HG03060 (cell line): ENCODE measurements around the gene TMEM88.

Source experiments
- ATAC-seq: cut with Tn5 transposase; IDR thresholded peaks from one replicate; pipeline ENCODE4 v1.9.1; 2021; ENCODE audit warnings: low read depth, moderate number of reproducible peaks; ENCODE audit not compliant: unreplicated experiment

The TMEM88 gene

DNA sequence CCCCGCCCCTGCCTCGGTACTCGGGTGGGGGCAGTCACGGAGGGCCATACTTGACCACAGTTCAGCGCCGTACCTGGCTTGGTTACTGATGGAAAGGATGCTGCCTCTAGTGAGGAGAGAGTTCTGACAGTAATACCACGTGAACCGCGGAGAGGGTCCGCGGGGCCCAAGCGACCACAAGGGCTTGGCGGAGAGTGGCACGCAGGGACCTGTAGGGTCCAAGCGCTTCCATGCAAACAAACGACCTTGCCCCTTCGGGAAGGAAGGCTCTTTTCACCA is 11.7 kb upstream of the TMEM88 start:
- no peak for ATAC-seq

DNA sequence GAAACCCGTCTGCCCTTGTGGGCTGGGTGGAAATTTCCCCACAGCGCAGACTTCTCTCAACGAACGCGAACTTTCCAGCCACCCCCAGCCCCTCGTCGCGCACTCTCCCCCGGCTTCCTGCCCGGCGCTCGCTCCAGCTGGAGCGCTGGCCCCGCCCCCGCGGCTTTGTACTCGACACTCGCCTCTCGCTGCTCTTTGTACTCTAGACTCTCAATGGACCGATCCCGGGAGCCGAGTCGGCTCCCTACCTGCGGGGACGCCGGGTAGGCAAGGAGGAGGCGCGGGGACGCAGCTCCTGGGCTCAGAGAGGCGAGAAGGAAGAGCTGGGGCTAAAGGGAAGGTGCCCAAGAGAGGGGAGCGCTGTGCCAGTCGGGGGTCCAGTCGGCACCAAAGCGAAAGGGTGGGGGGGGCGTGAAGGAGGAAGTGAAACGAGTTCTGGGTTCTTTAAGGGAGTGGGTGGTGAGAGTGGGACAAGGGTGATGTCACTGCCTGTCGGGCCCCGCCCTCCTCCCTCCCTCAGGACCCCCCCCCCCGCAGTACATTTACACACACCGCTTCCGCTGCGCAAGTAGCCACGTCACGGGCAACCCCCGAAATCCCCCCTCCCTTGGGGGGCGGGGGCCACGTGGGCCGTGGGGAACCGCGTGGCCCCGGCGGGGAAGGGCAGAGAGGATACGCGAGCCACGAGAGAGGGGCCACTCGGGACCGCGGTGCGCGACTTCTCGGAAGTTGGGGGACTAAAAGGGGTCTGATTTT is 11.2 kb upstream of the TMEM88 start:
- ATAC-seq: no peak

DNA sequence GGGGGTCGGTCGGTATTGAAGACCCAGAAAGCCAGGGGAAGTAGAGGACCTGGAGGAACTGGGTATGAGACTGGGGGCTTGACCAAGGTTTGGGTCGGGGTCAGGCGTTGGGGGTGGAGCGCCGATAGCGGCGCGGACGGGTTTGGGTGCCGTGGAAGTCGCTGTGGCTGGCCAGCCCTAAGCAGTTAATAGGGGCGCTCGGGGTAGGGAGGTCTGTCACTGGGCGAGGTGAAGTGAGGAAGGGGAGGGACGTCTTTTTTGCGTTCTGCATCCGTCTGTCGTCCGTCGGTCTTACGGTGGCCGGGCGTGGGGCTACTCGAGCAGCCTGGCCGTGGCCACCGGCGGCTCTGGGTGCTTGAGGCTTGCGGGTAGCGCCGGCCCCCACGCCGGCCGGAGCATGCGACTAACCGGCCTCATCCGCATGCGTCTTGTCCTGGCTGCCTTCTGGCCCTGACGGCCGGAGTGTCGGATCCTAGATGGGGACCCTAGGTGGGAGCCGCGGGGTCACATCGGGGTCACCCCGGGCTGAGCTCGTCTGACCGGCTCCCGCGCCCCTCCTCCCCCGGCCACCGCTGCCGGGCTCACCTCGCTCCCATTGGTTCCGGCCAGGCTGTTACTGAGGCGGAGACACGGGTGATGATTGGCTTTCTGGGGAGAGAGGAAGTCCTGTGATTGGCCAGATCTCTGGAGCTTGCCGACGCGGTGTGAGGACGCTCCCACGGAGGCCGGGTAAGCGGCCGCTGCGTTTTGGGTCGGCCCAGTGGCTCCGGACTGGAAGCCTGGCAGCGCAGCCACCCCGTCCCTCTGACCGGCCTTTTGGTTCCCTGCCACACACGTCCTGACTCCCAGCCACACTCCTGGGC is 10.3 kb upstream of the TMEM88 start:
- ATAC-seq: no peak

DNA sequence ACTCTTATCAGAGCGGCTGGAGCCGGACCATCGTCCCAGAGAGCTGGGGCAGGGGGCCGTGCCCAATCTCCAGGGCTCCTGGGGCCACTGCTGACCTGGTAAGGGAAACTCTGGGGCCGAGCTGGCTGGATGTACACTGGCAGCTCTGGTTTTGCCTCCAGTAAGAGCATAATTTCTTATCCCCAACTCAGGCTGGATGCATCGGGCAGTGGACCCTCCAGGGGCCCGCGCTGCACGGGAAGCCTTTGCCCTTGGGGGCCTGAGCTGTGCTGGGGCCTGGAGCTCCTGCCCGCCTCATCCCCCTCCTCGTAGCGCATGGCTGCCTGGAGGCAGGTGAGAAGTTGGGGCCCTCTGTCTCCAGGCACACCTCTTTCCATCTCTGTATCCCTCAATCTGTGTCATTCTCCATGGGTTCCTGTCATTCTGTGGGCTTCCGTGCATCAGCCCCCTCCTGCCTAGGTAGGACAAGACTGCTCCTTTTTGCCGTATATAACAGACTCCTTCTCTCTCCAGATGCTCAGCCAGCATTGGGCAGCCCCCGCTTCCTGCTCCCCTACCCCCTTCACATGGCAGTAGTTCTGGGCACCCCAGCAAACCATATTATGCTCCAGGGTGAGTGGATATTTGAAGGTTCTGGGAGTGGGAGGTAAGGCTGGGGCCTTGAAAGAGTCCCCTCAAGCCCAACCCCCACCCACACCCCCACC is 9.4 kb upstream of the TMEM88 start:
- ATAC-seq: no peak

DNA sequence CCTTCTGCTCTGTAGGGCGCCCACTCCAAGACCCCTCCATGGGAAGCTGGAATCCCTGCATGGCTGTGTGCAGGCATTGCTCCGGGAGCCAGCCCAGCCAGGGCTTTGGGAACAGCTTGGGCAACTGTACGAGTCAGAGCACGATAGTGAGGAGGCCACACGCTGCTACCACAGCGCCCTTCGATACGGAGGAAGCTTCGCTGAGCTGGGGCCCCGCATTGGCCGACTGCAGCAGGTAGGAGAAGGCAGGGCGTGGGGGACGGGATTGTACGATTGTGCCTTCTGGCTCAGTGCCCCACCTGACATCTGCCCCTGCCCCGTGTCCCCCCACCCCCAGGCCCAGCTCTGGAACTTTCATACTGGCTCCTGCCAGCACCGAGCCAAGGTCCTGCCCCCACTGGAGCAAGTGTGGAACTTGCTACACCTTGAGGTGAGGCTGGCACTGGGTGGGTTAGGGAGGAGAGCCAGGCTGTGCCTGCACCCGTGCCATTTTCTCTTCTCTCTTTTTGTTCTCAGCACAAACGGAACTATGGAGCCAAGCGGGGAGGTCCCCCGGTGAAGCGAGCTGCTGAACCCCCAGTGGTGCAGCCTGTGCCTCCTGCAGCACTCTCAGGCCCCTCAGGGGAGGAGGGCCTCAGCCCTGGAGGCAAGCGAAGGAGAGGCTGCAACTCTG is 8.7 kb upstream of the TMEM88 start:
- no peak for ATAC-seq

DNA sequence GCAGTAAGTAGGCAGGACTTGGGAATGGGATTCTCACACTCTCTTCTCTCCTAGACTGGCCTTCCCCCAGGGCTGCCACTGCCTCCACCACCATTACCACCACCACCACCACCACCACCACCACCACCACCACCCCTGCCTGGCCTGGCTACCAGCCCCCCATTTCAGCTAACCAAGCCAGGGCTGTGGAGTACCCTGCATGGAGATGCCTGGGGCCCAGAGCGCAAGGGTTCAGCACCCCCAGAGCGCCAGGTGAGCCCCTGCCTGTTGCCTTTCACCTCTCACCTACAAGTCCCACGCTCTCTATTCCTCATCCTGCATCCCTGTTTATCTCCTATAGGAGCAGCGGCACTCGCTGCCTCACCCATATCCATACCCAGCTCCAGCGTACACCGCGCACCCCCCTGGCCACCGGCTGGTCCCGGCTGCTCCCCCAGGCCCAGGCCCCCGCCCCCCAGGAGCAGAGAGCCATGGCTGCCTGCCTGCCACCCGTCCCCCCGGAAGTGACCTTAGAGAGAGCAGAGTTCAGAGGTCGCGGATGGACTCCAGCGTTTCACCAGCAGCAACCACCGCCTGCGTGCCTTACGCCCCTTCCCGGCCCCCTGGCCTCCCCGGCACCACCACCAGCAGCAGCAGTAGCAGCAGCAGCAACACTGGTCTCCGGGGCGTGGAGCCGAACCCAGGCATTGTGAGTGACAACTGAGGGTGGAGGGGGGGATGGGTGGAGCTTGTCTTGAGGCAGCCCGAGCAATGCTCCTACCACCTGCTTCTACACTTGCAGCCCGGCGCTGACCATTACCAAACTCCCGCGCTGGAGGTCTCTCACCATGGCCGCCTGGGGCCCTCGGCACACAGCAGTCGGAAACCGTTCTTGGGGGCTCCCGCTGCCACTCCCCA is 7.9 kb upstream of the TMEM88 start:
- ATAC-seq: no peak

DNA sequence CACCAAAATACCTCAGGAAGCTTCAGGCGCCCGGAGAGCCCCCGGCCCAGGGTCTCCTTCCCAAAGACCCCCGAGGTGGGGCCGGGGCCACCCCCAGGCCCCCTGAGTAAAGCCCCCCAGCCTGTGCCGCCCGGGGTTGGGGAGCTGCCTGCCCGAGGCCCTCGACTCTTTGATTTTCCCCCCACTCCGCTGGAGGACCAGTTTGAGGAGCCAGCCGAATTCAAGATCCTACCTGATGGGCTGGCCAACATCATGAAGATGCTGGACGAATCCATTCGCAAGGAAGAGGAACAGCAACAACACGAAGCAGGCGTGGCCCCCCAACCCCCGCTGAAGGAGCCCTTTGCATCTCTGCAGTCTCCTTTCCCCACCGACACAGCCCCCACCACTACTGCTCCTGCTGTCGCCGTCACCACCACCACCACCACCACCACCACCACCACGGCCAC is 6.7 kb upstream of the TMEM88 start:
- no peak for ATAC-seq

DNA sequence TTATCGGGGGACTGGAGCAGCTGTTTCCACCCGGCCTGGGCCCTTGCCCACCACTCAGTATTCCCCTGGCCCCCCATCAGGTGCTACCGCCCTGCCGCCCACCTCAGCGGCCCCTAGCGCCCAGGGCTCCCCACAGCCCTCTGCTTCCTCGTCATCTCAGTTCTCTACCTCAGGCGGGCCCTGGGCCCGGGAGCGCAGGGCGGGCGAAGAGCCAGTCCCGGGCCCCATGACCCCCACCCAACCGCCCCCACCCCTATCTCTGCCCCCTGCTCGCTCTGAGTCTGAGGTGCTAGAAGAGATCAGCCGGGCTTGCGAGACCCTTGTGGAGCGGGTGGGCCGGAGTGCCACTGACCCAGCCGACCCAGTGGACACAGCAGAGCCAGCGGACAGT is 6.1 kb upstream of the TMEM88 start:
- no peak for ATAC-seq

DNA sequence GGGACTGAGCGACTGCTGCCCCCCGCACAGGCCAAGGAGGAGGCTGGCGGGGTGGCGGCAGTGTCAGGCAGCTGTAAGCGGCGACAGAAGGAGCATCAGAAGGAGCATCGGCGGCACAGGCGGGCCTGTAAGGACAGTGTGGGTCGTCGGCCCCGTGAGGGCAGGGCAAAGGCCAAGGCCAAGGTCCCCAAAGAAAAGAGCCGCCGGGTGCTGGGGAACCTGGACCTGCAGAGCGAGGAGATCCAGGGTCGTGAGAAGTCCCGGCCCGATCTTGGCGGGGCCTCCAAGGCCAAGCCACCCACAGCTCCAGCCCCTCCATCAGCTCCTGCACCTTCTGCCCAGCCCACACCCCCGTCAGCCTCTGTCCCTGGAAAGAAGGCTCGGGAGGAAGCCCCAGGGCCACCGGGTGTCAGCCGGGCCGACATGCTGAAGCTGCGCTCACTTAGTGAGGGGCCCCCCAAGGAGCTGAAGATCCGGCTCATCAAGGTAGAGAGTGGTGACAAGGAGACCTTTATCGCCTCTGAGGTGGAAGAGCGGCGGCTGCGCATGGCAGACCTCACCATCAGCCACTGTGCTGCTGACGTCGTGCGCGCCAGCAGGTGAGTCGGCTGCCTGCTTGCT is 5.6 kb upstream of the TMEM88 start:
- ATAC-seq: no peak

DNA sequence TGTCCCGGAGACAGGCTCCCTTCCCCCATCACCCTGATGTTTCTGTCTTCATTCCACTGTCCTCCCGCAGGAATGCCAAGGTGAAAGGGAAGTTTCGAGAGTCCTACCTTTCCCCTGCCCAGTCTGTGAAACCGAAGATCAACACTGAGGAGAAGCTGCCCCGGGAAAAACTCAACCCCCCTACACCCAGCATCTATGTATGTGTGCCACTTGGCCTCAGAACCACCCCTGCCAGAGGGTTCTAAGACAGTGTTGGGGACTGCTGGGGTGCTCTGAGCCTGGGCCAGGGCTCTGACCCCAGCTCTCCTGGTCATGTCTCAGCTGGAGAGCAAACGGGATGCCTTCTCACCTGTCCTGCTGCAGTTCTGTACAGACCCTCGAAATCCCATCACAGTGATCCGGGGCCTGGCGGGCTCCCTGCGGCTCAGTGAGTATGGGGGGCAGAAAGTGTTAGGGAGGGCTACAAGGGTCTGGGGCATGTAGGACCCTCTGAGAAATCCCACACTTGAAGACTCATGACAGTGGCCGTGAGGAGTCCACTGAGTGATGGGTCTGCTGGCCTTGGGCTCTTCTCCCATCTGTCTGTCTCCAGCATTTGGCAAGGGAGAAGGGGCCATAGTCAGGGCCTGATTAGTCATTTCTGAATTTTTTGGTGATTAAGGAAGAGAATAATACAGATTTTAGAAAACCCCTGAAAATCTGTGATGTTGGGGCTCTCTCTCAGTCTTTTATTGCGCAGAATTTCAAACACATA is 4.9 kb upstream of the TMEM88 start:
- no peak for ATAC-seq

DNA sequence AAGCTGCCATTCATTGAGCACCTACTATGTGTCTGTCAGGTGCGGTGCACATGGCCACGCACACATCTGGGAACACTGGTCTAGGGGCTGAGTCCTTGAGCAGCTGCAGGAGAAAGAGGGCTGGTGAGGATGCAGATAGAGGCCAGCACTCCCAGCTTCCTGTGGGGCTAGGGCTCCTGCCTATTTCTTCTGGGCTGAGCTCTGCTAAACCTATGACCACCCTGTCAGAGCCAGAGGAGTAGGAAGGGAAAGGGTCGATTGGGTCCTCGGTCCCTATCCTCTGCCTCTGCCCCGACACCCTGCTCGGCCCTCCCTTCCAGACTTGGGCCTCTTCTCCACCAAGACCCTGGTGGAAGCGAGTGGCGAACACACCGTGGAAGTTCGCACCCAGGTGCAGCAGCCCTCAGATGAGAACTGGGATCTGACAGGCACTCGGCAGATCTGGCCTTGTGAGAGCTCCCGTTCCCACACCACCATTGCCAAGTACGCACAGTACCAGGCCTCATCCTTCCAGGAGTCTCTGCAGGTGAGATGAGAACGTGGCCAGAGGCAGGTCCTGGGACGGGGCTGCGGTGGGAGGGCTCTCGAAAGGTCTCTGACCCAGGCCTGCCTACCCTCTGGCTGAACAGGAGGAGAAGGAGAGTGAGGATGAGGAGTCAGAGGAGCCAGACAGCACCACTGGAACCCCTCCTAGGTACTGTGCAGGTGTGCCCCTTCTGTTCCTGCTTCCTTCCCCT is 4.0 kb upstream of the TMEM88 start:
- no peak for ATAC-seq

DNA sequence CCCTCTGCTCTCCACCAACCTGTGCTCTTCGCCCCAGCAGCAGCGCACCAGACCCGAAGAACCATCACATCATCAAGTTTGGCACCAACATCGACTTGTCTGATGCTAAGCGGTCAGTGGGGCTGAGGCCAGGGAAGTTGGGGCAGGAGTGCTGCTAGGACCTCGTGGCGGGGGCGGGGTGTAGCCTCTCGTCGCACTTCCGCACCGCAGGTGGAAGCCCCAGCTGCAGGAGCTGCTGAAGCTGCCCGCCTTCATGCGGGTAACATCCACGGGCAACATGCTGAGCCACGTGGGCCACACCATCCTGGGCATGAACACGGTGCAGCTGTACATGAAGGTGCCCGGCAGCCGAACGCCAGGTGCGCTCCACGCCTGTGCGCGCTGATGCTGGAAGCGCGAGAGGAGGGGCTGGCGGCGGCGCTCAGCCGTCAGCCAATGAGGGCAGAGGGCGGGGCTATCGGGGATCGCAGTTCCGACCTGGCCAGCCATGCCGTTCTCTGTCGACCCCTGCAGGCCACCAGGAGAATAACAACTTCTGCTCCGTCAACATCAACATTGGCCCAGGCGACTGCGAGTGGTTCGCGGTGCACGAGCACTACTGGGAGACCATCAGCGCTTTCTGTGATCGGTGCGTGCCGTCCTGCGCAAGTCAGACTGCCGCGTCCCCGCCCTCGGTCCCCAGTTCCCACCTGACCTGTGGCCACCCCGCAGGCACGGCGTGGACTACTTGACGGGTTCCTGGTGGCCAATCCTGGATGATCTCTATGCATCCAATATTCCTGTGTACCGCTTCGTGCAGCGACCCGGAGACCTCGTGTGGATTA is 3.2 kb upstream of the TMEM88 start:
- no peak for ATAC-seq

DNA sequence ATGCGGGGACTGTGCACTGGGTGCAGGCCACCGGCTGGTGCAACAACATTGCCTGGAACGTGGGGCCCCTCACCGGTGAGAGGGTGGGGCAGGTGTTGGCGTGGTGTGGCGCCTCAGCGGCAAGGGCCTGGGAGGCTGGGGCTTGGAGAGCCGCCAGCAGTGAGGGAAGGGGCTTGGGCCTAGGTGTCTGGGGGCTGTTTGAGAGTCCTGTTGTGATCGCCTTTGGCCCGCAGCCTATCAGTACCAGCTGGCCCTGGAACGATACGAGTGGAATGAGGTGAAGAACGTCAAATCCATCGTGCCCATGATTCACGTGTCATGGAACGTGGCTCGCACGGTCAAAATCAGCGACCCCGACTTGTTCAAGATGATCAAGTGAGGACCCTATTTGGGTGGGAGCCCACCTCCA is 2.6 kb upstream of the TMEM88 start:
- no peak for ATAC-seq

DNA sequence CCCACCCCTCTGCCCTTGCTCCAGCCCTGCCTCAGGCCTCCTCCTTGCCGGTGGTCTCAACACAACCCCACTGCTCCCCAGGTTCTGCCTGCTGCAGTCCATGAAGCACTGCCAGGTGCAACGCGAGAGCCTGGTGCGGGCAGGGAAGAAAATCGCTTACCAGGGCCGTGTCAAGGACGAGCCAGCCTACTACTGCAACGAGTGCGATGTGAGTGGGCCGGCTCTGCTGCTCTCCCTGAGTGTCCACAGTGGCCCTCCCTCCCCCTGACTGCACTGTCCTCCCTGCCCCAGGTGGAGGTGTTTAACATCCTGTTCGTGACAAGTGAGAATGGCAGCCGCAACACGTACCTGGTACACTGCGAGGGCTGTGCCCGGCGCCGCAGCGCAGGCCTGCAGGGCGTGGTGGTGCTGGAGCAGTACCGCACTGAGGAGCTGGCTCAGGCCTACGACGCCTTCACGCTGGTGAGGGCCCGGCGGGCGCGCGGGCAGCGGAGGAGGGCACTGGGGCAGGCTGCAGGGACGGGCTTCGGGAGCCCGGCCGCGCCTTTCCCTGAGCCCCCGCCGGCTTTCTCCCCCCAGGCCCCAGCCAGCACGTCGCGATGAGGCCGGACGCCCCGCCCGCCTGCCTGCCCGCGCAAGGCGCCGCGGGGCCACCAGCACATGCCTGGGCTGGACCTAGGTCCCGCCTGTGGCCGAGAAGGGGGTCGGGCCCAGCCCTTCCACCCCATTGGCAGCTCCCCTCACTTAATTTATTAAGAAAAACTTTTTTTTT is 1.8 kb upstream of the TMEM88 start:
- no peak for ATAC-seq

DNA sequence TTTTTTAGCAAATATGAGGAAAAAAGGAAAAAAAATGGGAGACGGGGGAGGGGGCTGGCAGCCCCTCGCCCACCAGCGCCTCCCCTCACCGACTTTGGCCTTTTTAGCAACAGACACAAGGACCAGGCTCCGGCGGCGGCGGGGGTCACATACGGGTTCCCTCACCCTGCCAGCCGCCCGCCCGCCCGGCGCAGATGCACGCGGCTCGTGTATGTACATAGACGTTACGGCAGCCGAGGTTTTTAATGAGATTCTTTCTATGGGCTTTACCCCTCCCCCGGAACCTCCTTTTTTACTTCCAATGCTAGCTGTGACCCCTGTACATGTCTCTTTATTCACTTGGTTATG is 1.2 kb upstream of the TMEM88 start:
- no peak for ATAC-seq

DNA sequence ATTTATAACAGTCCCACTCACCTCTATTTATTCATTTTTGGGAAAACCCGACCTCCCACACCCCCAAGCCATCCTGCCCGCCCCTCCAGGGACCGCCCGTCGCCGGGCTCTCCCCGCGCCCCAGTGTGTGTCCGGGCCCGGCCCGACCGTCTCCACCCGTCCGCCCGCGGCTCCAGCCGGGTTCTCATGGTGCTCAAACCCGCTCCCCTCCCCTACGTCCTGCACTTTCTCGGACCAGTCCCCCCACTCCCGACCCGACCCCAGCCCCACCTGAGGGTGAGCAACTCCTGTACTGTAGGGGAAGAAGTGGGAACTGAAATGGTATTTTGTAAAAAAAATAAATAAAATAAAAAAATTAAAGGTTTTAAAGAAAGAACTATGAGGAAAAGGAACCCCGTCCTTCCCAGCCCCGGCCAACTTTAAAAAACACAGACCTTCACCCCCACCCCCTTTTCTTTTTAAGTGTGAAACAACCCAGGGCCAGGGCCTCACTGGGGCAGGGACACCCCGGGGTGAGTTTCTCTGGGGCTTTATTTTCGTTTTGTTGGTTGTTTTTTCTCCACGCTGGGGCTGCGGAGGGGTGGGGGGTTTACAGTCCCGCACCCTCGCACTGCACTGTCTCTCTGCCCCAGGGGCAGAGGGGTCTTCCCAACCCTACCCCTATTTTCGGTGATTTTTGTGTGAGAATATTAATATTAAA is 638 bp upstream of the TMEM88 start:
- ATAC-seq: no peak
